ENCODE data around the gene ADGRA3. TPM values are rescaled to one million over a fixed set of nuclear protein-coding genes. Genes with fewer than 3 reads are reported as not detected.

The ADGRA3 gene
- total RNA-seq, 1 donor from 2014 or later = 76.0 TPM

DNA sequence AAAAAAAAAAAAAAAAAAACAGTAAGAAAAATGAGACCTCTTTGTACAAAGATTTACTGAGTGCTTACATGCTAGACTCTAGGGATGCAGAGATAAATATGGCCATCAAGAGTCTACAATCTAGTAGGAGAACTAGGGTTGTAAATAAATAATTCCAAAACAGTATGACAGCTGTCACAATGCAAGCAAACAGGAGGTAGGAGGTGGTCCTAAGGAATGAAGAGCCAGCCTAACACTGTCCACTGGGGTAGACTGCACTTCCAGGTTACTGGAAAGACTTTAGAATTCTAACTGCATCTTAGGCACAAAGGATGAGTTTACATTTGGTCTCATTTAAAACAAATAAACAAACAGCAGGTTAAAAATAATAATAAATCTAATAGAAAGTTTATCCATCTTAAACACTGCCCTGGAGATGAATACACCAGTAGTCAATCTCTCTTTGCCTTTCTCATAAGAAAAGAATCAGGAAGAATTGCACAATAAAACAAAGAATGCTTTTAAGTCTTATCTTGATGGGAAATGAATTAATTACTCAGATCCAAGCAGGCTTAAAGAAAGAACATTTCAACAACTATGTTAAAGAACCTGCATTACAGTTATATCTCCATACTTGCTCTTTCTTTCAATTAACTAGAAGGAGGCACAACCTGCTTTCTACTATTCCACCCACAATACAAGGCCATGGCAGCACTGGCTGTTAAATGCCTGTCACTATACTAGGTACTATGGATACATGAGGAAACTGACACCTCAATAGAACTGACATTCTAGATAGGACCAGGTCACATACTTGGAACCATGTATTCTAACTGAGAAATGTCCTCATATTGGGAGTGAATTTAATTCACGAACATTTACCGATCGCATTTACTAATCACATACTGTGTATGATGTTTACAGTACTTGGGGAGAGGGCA, 12.7 kb downstream of the ADGRA3 start:
- peaks cover 53% of the 10 kb centered on the region for H3K4me1 Mint-ChIP-seq
- DNase-seq (ENCODE audit: low read depth, low spot score) = no peak
- TF ChIP-seq, protein P1, sequence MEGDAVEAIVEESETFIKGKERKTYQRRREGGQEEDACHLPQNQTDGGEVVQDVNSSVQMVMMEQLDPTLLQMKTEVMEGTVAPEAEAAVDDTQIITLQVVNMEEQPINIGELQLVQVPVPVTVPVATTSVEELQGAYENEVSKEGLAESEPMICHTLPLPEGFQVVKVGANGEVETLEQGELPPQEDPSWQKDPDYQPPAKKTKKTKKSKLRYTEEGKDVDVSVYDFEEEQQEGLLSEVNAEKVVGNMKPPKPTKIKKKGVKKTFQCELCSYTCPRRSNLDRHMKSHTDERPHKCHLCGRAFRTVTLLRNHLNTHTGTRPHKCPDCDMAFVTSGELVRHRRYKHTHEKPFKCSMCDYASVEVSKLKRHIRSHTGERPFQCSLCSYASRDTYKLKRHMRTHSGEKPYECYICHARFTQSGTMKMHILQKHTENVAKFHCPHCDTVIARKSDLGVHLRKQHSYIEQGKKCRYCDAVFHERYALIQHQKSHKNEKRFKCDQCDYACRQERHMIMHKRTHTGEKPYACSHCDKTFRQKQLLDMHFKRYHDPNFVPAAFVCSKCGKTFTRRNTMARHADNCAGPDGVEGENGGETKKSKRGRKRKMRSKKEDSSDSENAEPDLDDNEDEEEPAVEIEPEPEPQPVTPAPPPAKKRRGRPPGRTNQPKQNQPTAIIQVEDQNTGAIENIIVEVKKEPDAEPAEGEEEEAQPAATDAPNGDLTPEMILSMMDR (conservative IDR thresholded peaks at IDR 0.05) = no peak
- no peak overlapping the region for H3K4me3 Mint-ChIP-seq
- H3K36me3 Mint-ChIP-seq (ENCODE audit: low read depth) = no peaks in the 10 kb centered on the region
- H3K27ac Mint-ChIP-seq (ENCODE audit: unreplicated experiment) = no peak overlapping the region
- H3K9me3 Mint-ChIP-seq = no peaks in the 10 kb centered on the region
- H3K27me3 Mint-ChIP-seq (ENCODE audit: low read depth) = no peaks in the 10 kb centered on the region

DNA sequence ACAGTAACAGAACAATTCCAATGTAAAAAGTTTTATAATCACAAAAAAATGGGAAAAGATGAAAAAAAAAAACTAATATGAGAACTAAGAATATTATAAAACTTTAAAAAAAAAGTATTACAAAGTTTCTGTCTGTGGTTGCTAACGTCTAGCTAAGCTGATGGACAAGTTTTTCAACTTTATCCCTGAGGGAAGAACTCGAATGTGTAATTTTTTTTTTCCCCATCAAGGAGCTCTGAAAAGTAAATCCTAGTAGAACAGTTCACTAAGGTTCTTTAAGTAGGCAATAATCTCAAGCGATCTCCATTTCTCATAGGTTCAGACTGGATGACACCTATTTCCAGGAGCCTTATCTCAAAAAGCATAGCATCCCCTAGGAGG, 14.2 kb downstream of the ADGRA3 start:
- TF ChIP-seq, protein P1 (conservative IDR thresholded peaks at IDR 0.05) = no peak
- no peaks in the 10 kb centered on the region for H3K9me3 Mint-ChIP-seq
- peaks cover 49% of the 10 kb centered on the region for H3K4me1 Mint-ChIP-seq
- H3K36me3 Mint-ChIP-seq (ENCODE audit: low read depth) = no peaks in the 10 kb centered on the region
- DNase-seq (ENCODE audit: low read depth, low spot score) = no peak
- H3K4me3 Mint-ChIP-seq = no peak overlapping the region
- no peak overlapping the region for H3K27ac Mint-ChIP-seq (ENCODE audit: unreplicated experiment)
- no peaks in the 10 kb centered on the region for H3K27me3 Mint-ChIP-seq (ENCODE audit: low read depth)

DNA sequence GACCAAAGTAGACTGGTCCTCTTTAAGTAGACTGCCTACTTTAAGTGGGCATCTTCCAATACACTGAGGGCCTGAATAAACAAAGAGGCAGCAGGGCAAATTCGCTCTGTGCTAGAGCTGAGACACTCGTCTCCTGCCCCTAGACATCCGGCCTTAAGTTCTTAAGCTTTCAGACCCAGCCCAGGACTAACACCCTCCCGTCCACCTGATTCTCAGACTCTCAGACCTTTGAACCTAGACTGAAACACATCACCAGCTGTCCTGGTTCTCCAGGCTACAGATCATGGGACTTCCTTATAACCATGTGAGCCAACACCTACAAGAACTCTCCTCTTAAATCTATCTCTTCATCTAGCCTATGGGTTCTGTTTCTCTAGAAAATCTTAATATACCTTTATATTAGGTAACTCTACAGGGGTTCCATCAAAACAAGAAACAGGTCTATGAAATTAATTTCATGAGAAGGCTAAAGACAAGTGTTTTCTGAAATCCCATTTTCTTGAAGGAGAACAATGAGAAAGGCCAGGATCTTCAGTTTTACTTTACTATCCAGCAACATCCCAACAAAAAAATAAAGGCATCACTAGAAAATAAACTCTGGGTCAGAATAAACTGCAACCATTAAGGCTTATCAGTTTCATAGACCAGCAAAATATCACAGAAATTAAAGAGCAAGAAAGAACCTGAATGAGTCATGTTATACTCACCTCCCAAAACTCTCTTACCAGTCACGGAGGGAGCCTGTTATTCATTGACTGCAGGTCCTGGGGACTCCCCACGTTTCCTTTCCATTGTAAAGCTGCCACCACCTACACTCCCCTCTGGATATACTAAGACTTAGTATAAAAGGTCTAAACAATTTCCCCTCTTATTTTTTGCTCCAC, 14.8 kb downstream of the ADGRA3 start:
- Mint-ChIP-seq H3K27me3 (ENCODE audit: low read depth) (no peaks in the 10 kb centered on the region), H3K4me3 (no peak overlapping the region), H3K9me3 (peaks cover 2% of the 10 kb centered on the region), H3K4me1 (peaks cover 48% of the 10 kb centered on the region), H3K27ac (ENCODE audit: unreplicated experiment) (no peak overlapping the region), H3K36me3 (ENCODE audit: low read depth) (peaks cover 3% of the 10 kb centered on the region)
- DNase-seq (ENCODE audit: low read depth, low spot score) = no peak
- TF ChIP-seq, protein P1 (conservative IDR thresholded peaks at IDR 0.05) = no peak

DNA sequence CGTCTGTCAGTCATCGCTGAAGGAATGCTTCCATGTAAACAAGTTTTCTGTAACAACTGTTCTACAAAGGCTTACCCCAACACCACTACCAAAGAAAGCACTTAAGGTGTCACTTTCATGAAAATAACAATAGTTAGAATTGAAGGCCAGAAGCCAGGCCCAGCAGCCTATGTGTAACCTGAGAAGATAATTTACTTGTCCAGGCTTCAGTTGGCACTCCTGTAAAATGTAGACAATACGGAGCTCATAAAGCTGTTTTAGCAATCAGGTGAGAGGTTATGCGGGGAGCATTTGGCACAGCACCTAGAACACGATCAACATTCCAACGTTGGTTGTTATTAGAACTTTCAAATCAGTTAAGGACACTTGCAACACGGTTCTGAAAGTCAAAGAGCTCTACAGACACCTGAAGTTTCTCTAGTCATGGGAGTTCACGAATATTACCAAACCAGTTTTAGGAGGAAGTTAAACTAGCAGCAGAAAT, 15.7 kb downstream of the ADGRA3 start:
- Mint-ChIP-seq H3K27me3 (ENCODE audit: low read depth) (no peaks in the 10 kb centered on the region), H3K9me3 (peaks cover 4% of the 10 kb centered on the region), H3K4me1 (peaks cover 43% of the 10 kb centered on the region), H3K4me3 (no peak overlapping the region), H3K36me3 (ENCODE audit: low read depth) (peaks cover 5% of the 10 kb centered on the region), H3K27ac (ENCODE audit: unreplicated experiment) (no peak overlapping the region)
- DNase-seq (ENCODE audit: low read depth, low spot score) = no peak
- TF ChIP-seq, protein P1 (conservative IDR thresholded peaks at IDR 0.05) = no peak

DNA sequence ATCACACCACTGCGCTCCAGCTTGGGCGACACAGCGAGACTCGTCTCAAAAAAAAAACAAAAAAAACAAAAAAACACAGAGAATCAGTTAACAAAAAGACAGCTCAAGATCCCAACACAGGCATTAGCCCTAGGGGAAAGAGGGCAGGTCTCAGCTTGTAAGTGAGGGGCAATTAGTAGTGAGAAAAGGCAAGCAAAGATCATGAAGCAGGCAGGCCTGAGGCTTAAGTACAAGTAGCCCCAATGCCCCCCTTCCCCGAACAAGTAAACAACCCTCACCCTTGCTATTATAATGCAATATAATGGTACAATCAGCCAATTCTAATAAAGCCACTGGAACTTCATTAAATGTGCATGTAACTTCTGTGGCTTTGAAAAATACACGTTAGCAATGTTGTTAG, 17.0 kb downstream of the ADGRA3 start:
- Mint-ChIP-seq H3K36me3 (ENCODE audit: low read depth) (peaks cover 7% of the 10 kb centered on the region), H3K27ac (ENCODE audit: unreplicated experiment) (no peak overlapping the region), H3K9me3 (peaks cover 6% of the 10 kb centered on the region), H3K4me1 (peaks cover 36% of the 10 kb centered on the region), H3K27me3 (ENCODE audit: low read depth) (no peaks in the 10 kb centered on the region), H3K4me3 (no peak overlapping the region)
- DNase-seq (ENCODE audit: low read depth, low spot score) = no peak
- TF ChIP-seq, protein P1 (conservative IDR thresholded peaks at IDR 0.05) = no peak

Data from neural crest cell (in vitro differentiated cells).